K562 (cell line): Measurements from ENCODE around the gene CTXN1. TPM values are rescaled to one million over a fixed set of nuclear protein-coding genes. Genes with fewer than 3 reads are reported as not detected.

Experiments
- BDP1 ChIP-seq: IDR thresholded peaks from 3 replicates; pipeline ENCODE4 v1.6.1; 2011; ENCODE audit not compliant: insufficient read length, insufficient read depth
- E2F8 ChIP-seq: fragments of 450-650 bp; IDR thresholded peaks from 2 replicates; pipeline ENCODE4 v1.7.1; 2018; ENCODE audit warnings: mild to moderate bottlenecking, low read depth; ENCODE audit not compliant: partially characterized antibody
- E4F1 ChIP-seq: fragments of 250-450 bp; sonication (Bioruptor Pico); IDR thresholded peaks from 2 replicates; pipeline ENCODE4 v1.5.0; 2021; ENCODE audit warnings: mild to moderate bottlenecking, borderline replicate concordance
- FOXJ2 ChIP-seq: fragments of 200-800 bp; sonication (Bioruptor generic); IDR thresholded peaks from 2 replicates; pipeline ENCODE4 v1.6.1; 2016; ENCODE audit warnings: missing genetic modification characterization, missing compliant biosample characterization
- FOXP1 ChIP-seq: sonication (generic); formaldehyde crosslinking; IDR thresholded peaks from 2 replicates; pipeline ENCODE4 v1.8.0; 2022; ENCODE audit warnings: mild to moderate bottlenecking, missing genetic modification reagents
- RAD51 ChIP-seq: fragments of 450-650 bp; IDR thresholded peaks from 2 replicates; pipeline ENCODE4 v1.7.1; 2016; ENCODE audit warnings: low read depth, mild to moderate bottlenecking, borderline replicate concordance
- TEAD2 ChIP-seq: fragments of 450-650 bp; IDR thresholded peaks from 2 replicates; pipeline ENCODE4 v1.6.1; 2016; ENCODE audit warnings: missing genetic modification characterization, control low read depth, missing compliant biosample characterization
- TRIM28 ChIP-seq: fragments of 450-650 bp; IDR thresholded peaks from 2 replicates; pipeline ENCODE4 v1.6.1; 2017
- ZBTB12 ChIP-seq: fragments of 250-450 bp; sonication (Bioruptor Pico); IDR thresholded peaks from 2 replicates; pipeline ENCODE4 v1.4.0; 2020
- ZNF239 ChIP-seq: fragments of 250-450 bp; sonication (Bioruptor Pico); IDR thresholded peaks from 2 replicates; pipeline ENCODE4 v1.4.0; 2020; ENCODE audit warnings: mild to moderate bottlenecking
- polyA plus RNA-seq, 8 experiments: library from polyadenylated mRNA; depleted of rRNA in 4 of 8; stranded (reverse) in 5 of 8; unstranded in 3 of 8; fragments of >200 nt; fragmentation: Nextera tagmentation in 2 of 8; fragmentation: Illumina TruSeq in 1 of 8; extraction: Ambion mirVana in 2 of 8; extraction: Trizol in 1 of 8; gene quantifications; 2 replicates each; pipeline versions ENCODE4 v1.2.1 to v1.2.3, GENCODE V29; 2011 to 2014; ENCODE audit warnings: inconsistent platforms in 1 of 8, missing spikeins in 1 of 8
- total RNA-seq, 7 experiments: library from RNA; depleted of rRNA in 6 of 7; stranded (reverse); fragments of >200 nt in 6 of 7; fragmentation: Illumina TruSeq in 2 of 7; extraction: Trizol in 2 of 7; gene quantifications; 2 replicates each; pipeline versions ENCODE4 v1.2.1 to v1.2.3, GENCODE V29; 2011 to 2021; ENCODE audit warnings: low replicate concordance in 1 of 7
- TF ChIP-seq, protein P1 (sequence below), 2 experiments: IDR thresholded peaks in 1 of 2; conservative IDR thresholded peaks in 1 of 2; 2 replicates each; pipeline ENCODE4 v1.6.1; 2016; ENCODE audit warnings: low read depth in 2 of 2, mild to moderate bottlenecking in 1 of 2, missing compliant biosample characterization in 1 of 2, missing genetic modification characterization in 1 of 2, moderate library complexity in 1 of 2
- TF ChIP-seq, protein P2 (sequence below): fragments of 200-800 bp; sonication (Bioruptor generic); IDR thresholded peaks from 2 replicates; pipeline ENCODE4 v1.6.1; 2017; ENCODE audit warnings: missing genetic modification characterization, missing compliant biosample characterization
- TF ChIP-seq, protein P3 (sequence below): fragments of 450-650 bp; IDR thresholded peaks from 2 replicates; pipeline ENCODE4 v1.6.1; 2017; ENCODE audit warnings: mild to moderate bottlenecking, moderate library complexity

The CTXN1 gene
- total and polyA plus RNA-seq, 9 of the 15 experiments (the other 6 are each of a cell fraction or from before 2014, with no cell fraction given) = 0.15 to 37.4 (median 1.8) TPM; not detected in 2

DNA sequence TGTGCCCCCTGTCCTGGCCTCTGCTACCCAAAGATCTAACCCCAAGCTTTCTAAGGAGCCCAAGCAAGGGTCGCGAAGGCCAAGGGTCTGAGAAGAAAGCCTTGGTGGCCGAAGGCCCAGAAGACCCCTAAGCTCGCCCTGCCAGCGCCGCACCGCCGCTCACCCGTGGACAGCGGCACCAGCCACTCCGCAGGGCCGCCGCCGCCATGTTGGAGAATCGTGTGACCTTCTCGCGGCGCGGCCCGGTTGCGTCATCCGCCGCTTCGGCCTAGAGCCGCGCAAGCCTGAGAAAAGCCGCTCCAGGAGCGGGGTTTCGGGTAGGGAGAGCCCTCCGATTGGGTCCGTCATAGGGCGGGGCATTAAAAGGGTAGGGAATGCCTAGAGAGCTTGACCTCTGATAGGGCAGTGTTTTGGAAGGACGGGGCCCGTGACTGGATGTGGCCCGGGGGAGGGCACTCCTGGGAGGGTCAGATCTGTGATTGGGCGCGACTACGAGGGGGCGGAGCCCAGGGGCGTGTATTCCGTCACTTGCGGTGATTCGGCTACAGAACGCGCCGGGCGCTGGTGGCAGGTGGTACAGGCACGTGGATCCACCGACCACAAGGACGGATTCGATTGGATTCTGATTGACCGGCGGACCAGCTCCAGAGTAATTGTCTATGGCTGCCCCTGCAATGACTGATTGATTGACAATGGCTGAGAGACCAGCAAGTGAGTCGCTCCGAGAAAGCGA is 17.7 kb upstream of the CTXN1 start, which contains the start of gene TIMM44 (continued):
- TF ChIP-seq, protein P1, sequence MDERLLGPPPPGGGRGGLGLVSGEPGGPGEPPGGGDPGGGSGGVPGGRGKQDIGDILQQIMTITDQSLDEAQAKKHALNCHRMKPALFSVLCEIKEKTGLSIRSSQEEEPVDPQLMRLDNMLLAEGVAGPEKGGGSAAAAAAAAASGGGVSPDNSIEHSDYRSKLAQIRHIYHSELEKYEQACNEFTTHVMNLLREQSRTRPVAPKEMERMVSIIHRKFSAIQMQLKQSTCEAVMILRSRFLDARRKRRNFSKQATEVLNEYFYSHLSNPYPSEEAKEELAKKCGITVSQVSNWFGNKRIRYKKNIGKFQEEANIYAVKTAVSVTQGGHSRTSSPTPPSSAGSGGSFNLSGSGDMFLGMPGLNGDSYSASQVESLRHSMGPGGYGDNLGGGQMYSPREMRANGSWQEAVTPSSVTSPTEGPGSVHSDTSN (CRISPR knock-in tag; IDR thresholded peaks at IDR 0.05; ENCODE audit: low read depth) = no peak
- TF ChIP-seq, protein P1 (tag; conservative IDR thresholded peaks at IDR 0.05; ENCODE audit: low read depth) = peak; percentile 71
- TF ChIP-seq, protein P2, sequence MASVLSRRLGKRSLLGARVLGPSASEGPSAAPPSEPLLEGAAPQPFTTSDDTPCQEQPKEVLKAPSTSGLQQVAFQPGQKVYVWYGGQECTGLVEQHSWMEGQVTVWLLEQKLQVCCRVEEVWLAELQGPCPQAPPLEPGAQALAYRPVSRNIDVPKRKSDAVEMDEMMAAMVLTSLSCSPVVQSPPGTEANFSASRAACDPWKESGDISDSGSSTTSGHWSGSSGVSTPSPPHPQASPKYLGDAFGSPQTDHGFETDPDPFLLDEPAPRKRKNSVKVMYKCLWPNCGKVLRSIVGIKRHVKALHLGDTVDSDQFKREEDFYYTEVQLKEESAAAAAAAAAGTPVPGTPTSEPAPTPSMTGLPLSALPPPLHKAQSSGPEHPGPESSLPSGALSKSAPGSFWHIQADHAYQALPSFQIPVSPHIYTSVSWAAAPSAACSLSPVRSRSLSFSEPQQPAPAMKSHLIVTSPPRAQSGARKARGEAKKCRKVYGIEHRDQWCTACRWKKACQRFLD (CRISPR knock-in tag) = no peak
- TF ChIP-seq TRIM28 (no peak), RAD51 (peak; percentile 69), ZNF239 (CRISPR knock-in tag) (no peak), FOXJ2 (tag) (no peak), E2F8 (peak; percentile 74), TEAD2 (no peak), E4F1 (no peak), BDP1 (no peak), FOXP1 (CRISPR knock-in tag) (peak; percentile 86), ZBTB12 (peak; percentile 86)
- TF ChIP-seq, protein P3, sequence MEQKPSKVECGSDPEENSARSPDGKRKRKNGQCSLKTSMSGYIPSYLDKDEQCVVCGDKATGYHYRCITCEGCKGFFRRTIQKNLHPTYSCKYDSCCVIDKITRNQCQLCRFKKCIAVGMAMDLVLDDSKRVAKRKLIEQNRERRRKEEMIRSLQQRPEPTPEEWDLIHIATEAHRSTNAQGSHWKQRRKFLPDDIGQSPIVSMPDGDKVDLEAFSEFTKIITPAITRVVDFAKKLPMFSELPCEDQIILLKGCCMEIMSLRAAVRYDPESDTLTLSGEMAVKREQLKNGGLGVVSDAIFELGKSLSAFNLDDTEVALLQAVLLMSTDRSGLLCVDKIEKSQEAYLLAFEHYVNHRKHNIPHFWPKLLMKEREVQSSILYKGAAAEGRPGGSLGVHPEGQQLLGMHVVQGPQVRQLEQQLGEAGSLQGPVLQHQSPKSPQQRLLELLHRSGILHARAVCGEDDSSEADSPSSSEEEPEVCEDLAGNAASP = no peak
